Activated naive CD8-positive, alpha-beta T cell treated with anti-CD3 and anti-CD28 coated beads, Interleukin-2, amount 10 ng/mL, durations not matched to agents 7 days and 5 days (primary cell): Measurements from ENCODE around the gene SCN8A. TPM values are rescaled to one million over a fixed set of nuclear protein-coding genes. Genes with fewer than 3 reads are reported as not detected.

Experiments used
- ATAC-seq: fragments of 150-1000 bp; cut with Tn5 transposase; one replicate; pipeline ENCODE4 v1.10.0; 2021; ENCODE audit warnings: low read depth, moderate library complexity
- POLR2A ChIA-PET: fragments of 350-600 bp; sonication (Branson Sonifier 250); formaldehyde crosslinking; loops from one replicate; lab custom pipeline; 2021; ENCODE audit warnings: antibody characterized with exemption; lab: Charles Lee
- DNase-seq: peaks from one replicate; pipeline ENCODE4 v3.0.0; 2021
- H3K27ac Mint-ChIP-seq: one replicate; pipeline ENCODE4 v1.8.0; 2022; ENCODE audit warnings: mild to moderate bottlenecking, mixed read lengths
- H3K27me3 Mint-ChIP-seq: one replicate; pipeline ENCODE4 v1.8.0; 2022; ENCODE audit warnings: mild to moderate bottlenecking, moderate library complexity, mixed read lengths
- H3K36me3 Mint-ChIP-seq: one replicate; pipeline ENCODE4 v1.8.0; 2021; ENCODE audit warnings: mild to moderate bottlenecking, mixed read lengths
- H3K4me1 Mint-ChIP-seq: one replicate; pipeline ENCODE4 v1.8.0; 2021; ENCODE audit warnings: mixed read lengths
- H3K4me3 Mint-ChIP-seq: one replicate; pipeline ENCODE4 v1.8.0; 2022; ENCODE audit warnings: mild to moderate bottlenecking, moderate library complexity, mixed read lengths
- H3K9me3 Mint-ChIP-seq: one replicate; pipeline ENCODE4 v1.8.0; 2021; ENCODE audit warnings: mixed read lengths
- total RNA-seq, 2 experiments: library from RNA; stranded (reverse); gene quantifications; one replicate each; pipeline ENCODE4 v1.2.3, GENCODE V29; 2021

SCN8A gene
- total RNA-seq, 2 experiments from 2014 or later, result 0.96 to 1.3 TPM

- DNase-seq (no peak), ATAC-seq (no peak)
- Mint-ChIP-seq H3K27me3 (peaks cover 49% of the 10 kb centered on the region), H3K27ac (no peak overlapping the region), H3K4me3 (no peak overlapping the region), H3K36me3 (no peaks in the 10 kb centered on the region), H3K4me1 (peaks cover 16% of the 10 kb centered on the region), H3K9me3 (no peaks in the 10 kb centered on the region)
- POLR2A ChIA-PET, result no interaction called here
These were observed 258.1 kb downstream of the SCN8A start for GRCh38 chr12:51848841-51849735.

- no peak for DNase-seq
- H3K4me3 Mint-ChIP-seq, result no peak overlapping the region
- no peak for ATAC-seq
- H3K9me3 Mint-ChIP-seq, result no peaks in the 10 kb centered on the region
- H3K27me3 Mint-ChIP-seq, result peaks cover 38% of the 10 kb centered on the region
- no peaks in the 10 kb centered on the region for H3K36me3 Mint-ChIP-seq
- peaks cover 16% of the 10 kb centered on the region for H3K4me1 Mint-ChIP-seq
- POLR2A ChIA-PET, result no interaction called here
- no peak overlapping the region for H3K27ac Mint-ChIP-seq
These were observed 259.3 kb downstream of the SCN8A start for GRCh38 chr12:51850081-51850964.

GRCh38 chr12:51850965-51851299, 259.9 kb downstream of the SCN8A start:
- no peak for DNase-seq
- peaks cover 33% of the 10 kb centered on the region for H3K27me3 Mint-ChIP-seq
- no peak overlapping the region for H3K4me3 Mint-ChIP-seq

GRCh38 chr12:51851413-51852124, 260.5 kb downstream of the SCN8A start:
- peaks cover 29% of the 10 kb centered on the region for H3K27me3 Mint-ChIP-seq
- no peak overlapping the region for H3K4me3 Mint-ChIP-seq
- H3K9me3 Mint-ChIP-seq, result no peaks in the 10 kb centered on the region
- POLR2A ChIA-PET, result no interaction called here
- ATAC-seq, result no peak
- H3K27ac Mint-ChIP-seq, result no peak overlapping the region
- peaks cover 14% of the 10 kb centered on the region for H3K4me1 Mint-ChIP-seq
- DNase-seq, result no peak
- no peaks in the 10 kb centered on the region for H3K36me3 Mint-ChIP-seq

More at GRCh38 chr12:51850965-51851299, 259.9 kb downstream of the SCN8A start:
- H3K4me1 Mint-ChIP-seq, result peaks cover 16% of the 10 kb centered on the region
- H3K9me3 Mint-ChIP-seq, result no peaks in the 10 kb centered on the region
- POLR2A ChIA-PET, result no interaction called here
- H3K27ac Mint-ChIP-seq, result no peak overlapping the region
- H3K36me3 Mint-ChIP-seq, result no peaks in the 10 kb centered on the region
- no peak for ATAC-seq

- Mint-ChIP-seq H3K9me3 (no peaks in the 10 kb centered on the region), H3K27me3 (peaks cover 26% of the 10 kb centered on the region), H3K27ac (no peak overlapping the region), H3K4me3 (no peak overlapping the region), H3K4me1 (peaks cover 12% of the 10 kb centered on the region), H3K36me3 (no peaks in the 10 kb centered on the region)
- DNase-seq (no peak), ATAC-seq (no peak)
- POLR2A ChIA-PET, result no interaction called here
These were observed 261.5 kb downstream of the SCN8A start for GRCh38 chr12:51852404-51853137.

GRCh38 chr12:51855586-51856428, 264.8 kb downstream of the SCN8A start:
- Mint-ChIP-seq H3K27me3 (peaks cover 32% of the 10 kb centered on the region), H3K9me3 (no peaks in the 10 kb centered on the region)

GRCh38 chr12:51860986-51861385, 270.0 kb downstream of the SCN8A start:
- no peak overlapping the region for H3K27ac Mint-ChIP-seq

More at GRCh38 chr12:51855586-51856428, 264.8 kb downstream of the SCN8A start:
- POLR2A ChIA-PET, result no interaction called here
- Mint-ChIP-seq H3K27ac (no peak overlapping the region), H3K4me1 (peaks cover 12% of the 10 kb centered on the region), H3K36me3 (no peaks in the 10 kb centered on the region), H3K4me3 (no peak overlapping the region)
- ATAC-seq (no peak), DNase-seq (no peak)

More at GRCh38 chr12:51860986-51861385, 270.0 kb downstream of the SCN8A start:
- no peak overlapping the region for H3K4me3 Mint-ChIP-seq
- no peaks in the 10 kb centered on the region for H3K36me3 Mint-ChIP-seq
- ATAC-seq, result no peak
- no peak for DNase-seq
- no peaks in the 10 kb centered on the region for H3K9me3 Mint-ChIP-seq
- POLR2A ChIA-PET, result no interaction called here
- H3K27me3 Mint-ChIP-seq, result peaks cover 57% of the 10 kb centered on the region
- H3K4me1 Mint-ChIP-seq, result peaks cover 5% of the 10 kb centered on the region

Other genes starting within 250 kb of the SCN8A start
- gene CELA1, start 244.6 kb upstream of the SCN8A start, total RNA-seq, result not detected
- gene GALNT6, start 199.8 kb upstream of the SCN8A start, total RNA-seq, result 10 to 100 TPM; 30.0 to 31.0 TPM
- gene SLC4A8, start 166.4 kb upstream of the SCN8A start, total RNA-seq, result 1 to 10 TPM; 6.1 TPM